H4 (cell line): ENCODE data around the gene C16orf89. TPM values are rescaled to one million over a fixed set of nuclear protein-coding genes. Genes with fewer than 3 reads are reported as not detected.

ENCODE experiments used
- DNase-seq: peaks from one replicate; pipeline ENCODE4 v3.0.0-alpha.2; 2015; ENCODE audit warnings: low spot score
- total RNA-seq: library from RNA; depleted of rRNA; stranded (reverse); fragments of >200 nt; shearing (Covaris generic); gene quantifications from 2 replicates; pipeline ENCODE4 v1.2.3, GENCODE V29; 2014; rRNA removed

Gene C16orf89
- total RNA-seq, 1 experiment from 2014 or later = 3.6 TPM

DNA sequence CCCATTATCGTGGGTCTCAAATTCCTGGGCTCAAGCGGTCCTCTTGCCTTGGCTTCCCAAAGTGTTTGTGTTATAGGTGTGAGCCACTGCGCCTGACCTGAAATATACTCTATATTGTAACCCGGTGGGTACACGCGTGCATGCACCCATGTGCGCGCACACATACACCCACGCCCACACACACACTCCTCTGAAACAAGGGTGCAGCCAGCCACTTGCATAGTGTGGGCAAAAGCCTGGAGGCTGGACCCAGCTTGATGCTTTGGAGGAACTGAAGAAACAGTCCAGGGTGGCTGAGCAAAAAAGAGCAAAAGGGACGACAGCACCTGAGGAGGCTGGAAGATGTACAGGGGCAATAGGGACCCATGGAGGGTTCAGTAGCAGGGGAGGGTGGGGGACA lies 61.9 kb downstream of the C16orf89 start:
- DNase-seq = no peak

DNA sequence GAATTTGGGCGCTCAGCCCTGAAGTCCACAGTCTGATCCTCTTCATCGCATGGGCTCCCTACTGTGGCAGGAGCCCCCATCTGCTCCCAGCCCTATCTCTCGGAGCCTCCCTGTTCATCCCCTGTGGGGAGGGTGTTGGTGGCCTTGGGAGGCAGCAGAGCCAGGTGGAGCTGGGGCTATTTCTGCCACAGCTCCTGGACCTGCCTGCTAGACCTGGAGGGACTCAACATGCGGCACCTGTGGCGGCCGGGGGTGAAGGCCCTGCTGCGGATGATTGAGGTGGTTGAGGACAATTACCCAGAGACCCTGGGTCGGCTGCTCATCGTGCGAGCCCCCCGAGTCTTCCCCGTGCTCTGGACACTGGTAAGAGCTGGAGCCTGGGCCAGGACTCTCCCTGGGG lies 62.5 kb downstream of the C16orf89 start:
- DNase-seq = no peak

DNA sequence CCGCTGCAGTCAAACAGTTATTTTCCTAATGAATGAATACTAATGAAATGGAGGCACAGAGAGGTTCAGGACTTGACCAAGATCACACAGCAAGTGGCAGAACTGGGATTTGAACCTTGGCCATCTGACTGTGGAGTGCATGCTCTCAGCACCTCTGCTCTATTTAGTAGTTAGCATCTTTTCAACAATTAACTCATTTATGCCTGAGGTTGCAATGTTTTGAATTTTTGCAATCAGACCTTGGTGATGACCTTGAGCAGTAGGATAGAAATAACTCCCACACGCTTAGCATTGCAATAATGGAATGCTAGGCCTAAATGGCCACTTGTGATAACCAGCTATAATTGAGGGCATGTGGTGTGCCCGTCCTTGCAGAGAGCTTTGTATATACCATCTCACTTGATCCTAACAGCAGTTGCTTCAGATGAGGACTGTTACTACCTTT lies 63.0 kb downstream of the C16orf89 start:
- DNase-seq = no peak

DNA sequence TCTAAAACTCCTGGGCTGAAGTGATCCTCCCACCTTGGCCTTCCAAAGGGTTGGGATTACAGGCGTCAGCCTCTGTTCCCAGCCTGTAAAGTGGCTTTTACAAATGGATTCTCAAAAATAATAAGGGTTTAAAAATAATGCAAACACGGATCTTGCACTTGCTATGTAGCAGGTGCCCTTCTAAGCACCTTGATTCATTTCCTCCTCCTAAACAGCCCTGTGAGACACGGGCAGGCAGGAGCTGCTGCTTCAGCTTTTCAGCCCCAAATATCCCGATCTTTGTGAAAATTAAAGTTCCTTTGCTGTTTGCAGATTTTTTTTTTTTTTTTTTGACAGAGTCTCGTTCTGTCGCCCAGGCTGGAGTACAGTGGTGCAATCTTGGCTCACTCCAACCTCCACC lies 63.8 kb downstream of the C16orf89 start:
- no peak for DNase-seq

DNA sequence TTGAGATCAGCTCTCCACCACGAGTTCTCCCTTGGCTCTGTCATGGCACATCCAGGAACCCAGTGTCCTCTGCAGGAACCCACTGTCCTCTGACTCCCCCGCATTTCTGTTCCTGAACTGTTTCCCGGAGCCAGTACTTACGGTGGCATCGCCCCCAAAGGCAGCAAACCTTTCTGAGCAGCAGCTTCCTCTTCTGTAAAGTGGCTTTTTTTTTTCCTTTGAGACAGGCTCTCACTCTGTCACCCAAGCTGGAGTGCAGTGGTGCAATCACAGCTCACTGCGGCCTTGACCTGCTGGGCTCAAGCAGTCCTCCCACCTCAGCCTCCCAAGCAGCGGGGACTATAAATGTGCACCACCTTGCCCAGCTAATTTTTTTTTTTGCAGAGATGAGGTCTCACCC lies 64.2 kb downstream of the C16orf89 start:
- DNase-seq = no peak

DNA sequence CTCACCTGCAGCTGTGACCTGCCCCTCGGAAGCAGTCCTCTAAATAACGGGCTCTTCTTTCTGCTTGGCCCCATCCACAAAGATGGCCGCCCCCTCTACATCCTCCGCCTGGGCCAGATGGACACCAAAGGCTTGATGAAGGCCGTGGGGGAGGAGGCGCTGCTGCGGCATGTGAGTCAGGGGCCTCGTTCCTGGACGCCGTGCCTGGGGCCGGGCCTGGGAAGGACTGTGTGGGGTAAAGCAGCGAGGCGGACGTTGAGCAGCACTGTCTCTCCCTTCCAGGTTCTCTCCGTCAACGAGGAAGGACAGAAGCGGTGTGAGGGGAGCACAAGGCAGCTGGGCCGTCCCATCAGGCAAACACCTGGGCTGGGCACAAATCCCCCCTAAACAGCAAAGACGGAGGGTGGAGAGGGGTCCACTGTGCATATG lies 65.2 kb downstream of the C16orf89 start:
- no peak for DNase-seq

DNA sequence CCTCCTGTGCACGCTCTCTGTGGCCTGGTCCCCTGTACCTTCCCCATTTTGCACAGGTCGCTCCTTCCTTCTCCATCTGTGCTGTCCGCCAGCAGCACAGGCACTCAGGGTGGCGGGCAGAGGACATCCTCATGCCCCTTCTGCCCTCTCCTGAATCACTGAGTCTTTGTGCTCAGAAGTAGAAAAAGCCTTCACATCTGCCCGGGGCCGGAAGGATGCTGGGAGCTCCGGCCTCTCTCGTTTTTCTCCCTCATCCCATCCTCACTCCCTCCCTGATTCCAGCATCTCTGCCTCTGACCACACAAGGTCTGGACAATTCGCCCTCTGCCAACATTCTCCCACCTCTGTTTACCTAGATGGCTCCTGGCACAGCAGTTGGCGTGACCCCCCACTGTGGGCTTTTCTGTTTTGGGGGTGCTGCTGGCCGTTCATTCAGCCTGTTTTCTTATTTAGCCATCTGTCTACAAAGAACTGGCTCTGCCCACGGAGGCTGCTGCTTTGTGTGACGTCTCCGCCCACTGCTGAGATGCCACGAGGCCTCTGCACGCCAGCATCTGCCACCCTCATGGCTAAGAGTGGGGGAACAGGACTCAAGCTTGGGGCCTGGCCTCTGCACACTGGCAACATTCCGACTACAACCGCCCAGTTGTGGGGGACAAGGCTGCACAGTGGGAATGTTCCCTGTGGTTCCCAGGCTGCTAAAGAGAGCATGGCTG lies 70.9 kb downstream of the C16orf89 start:
- no peak for DNase-seq

Other genes starting within 250 kb of the C16orf89 start
- 20.6 and 35.8 TPM in 2 replicates for gene GLYR1, start 218.7 kb downstream of the C16orf89 start, total RNA-seq
- gene UBN1, start 218.5 kb downstream of the C16orf89 start, total RNA-seq = 12.7 and 14.5 TPM in 2 replicates
- gene PPL, start 128.8 kb downstream of the C16orf89 start, total RNA-seq = 0.10 and 0.18 TPM in 2 replicates
- gene SEC14L5, start 107.6 kb downstream of the C16orf89 start, total RNA-seq = not detected in 2 replicates
- 17.0 and 41.5 TPM in 2 replicates for gene NAGPA, start 32.0 kb downstream of the C16orf89 start, total RNA-seq
- gene ALG1, start 5.9 kb upstream of the C16orf89 start, total RNA-seq = 12.0 and 14.9 TPM in 2 replicates
- gene EEF2KMT, start 31.8 kb upstream of the C16orf89 start, total RNA-seq = 10.5 and 16.6 TPM in 2 replicates